IPS-20b (cell line): ENCODE results near the gene ZNF438.

ENCODE experiments used
- H3K27ac ChIP-seq: one replicate; pipeline ENCODE4 v1.5.1; 2013; ENCODE audit warnings: low read length
- H3K27me3 ChIP-seq: 2 replicates; pipeline ENCODE4 v1.6.1; 2013; ENCODE audit warnings: mild to moderate bottlenecking, low read length, inconsistent platforms; ENCODE audit not compliant: insufficient read depth
- H3K36me3 ChIP-seq: 2 replicates; pipeline ENCODE4 v1.6.1; 2013; ENCODE audit warnings: low read depth, mild to moderate bottlenecking, inconsistent platforms, low read length, moderate library complexity; ENCODE audit not compliant: insufficient read depth
- H3K4me1 ChIP-seq: 2 replicates; pipeline ENCODE4 v1.6.1; 2013; ENCODE audit warnings: mild to moderate bottlenecking, control low read depth, inconsistent platforms, low read length, moderate library complexity; ENCODE audit not compliant: insufficient read depth
- H3K4me3 ChIP-seq: 2 replicates; pipeline ENCODE4 v1.5.1; 2013; ENCODE audit warnings: mild to moderate bottlenecking, low read length, inconsistent platforms
- H3K9ac ChIP-seq: 2 replicates; pipeline ENCODE4 v1.6.1; 2013; ENCODE audit warnings: low read depth, mild to moderate bottlenecking, inconsistent platforms, low read length, moderate library complexity
- H3K9me3 ChIP-seq: 2 replicates; pipeline ENCODE4 v1.6.1; 2013; ENCODE audit warnings: mild to moderate bottlenecking, low read depth, low read length, inconsistent platforms; ENCODE audit not compliant: insufficient read depth

Gene ZNF438

DNA sequence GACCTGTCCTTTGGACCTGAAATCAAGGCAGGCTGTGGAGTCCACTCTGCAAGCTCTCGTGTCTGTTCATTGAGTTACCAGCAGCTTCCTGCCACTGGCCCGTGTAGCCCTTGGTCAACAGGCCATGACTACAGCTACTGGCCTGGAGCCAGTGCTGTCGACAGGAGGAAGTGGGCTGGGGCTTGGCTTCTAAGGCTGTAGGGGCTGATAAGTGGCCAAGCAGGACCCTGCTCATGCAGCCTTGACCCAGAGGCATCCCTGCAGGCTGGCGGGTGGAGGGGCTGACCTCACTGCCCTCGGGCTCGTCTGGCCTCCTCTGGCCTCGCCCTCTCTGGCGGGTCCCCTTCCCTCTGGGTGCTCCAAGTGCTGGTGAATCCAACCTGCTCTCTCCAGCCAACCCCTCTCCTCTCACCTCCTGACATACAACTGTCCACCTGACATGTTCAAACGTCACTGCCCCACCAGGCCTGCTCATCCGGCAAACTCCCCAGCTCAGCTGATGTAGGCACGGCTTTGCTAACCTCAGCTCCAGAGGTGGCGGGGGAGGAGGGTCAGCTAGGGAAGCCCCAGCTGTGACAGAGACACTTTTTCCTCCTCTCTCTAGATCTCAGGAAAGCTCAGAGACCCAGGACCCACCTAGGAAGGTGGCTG lies 213.5 kb downstream of the ZNF438 start:
- H3K4me1 ChIP-seq, result no peaks in the 10 kb centered on the region
- no peak overlapping the region for H3K4me3 ChIP-seq
- H3K27ac ChIP-seq, result no peak overlapping the region
- no peaks in the 10 kb centered on the region for H3K9me3 ChIP-seq
- peaks cover 8% of the 10 kb centered on the region; the same call in 1 of the 2 replicates for H3K27me3 ChIP-seq
- no peaks in the 10 kb centered on the region for H3K36me3 ChIP-seq
- H3K9ac ChIP-seq, result no peak overlapping the region

DNA sequence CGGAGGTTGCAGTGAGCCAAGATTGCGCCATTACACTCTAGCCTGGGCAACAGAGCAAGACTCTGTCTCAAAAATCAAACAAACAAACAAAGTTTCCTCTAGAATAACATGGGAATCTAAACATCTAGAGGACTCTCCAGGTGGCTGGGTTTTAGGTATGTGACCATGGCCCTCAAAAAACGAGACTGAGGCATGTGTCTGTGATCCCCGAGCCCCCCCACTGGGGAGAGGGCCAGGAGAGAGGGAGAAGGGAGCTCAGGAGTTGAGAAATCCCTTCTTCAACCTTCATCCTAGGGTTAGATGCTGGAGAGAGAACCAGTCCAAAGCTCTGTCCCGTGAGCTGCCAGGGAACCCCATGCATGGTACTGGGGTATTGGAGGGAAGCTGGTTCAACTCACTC lies 214.1 kb downstream of the ZNF438 start:
- Histone ChIP-seq H3K9ac (no peak overlapping the region), H3K27me3 (peaks cover 8% of the 10 kb centered on the region; the same call in 1 of the 2 replicates), H3K36me3 (no peaks in the 10 kb centered on the region), H3K27ac (no peak overlapping the region), H3K4me3 (no peak overlapping the region), H3K9me3 (no peaks in the 10 kb centered on the region), H3K4me1 (no peaks in the 10 kb centered on the region)

DNA sequence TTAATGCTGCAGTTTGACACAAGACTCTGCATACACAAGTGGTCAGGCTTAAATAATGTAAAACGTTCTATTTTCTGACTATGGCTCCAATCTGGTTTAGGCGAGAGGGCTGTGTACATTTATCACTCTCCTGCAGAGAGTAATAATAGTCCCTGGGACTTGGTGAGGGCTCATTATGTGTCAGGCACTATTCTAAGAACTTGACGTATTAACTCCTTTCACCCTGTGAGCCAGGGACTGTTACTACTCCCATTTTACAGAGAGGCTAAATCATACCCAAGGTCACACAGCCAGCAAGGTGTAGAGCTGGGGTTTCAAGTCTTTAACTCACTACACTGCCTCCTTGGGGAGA lies 214.9 kb downstream of the ZNF438 start:
- peaks cover 8% of the 10 kb centered on the region; the same call in 1 of the 2 replicates for H3K27me3 ChIP-seq
- no peak overlapping the region for H3K9ac ChIP-seq
- H3K4me1 ChIP-seq, result peaks cover 4% of the 10 kb centered on the region; the same call in 1 of the 2 replicates
- no peak overlapping the region for H3K27ac ChIP-seq
- H3K36me3 ChIP-seq, result no peaks in the 10 kb centered on the region
- H3K4me3 ChIP-seq, result no peak overlapping the region
- H3K9me3 ChIP-seq, result no peaks in the 10 kb centered on the region

DNA sequence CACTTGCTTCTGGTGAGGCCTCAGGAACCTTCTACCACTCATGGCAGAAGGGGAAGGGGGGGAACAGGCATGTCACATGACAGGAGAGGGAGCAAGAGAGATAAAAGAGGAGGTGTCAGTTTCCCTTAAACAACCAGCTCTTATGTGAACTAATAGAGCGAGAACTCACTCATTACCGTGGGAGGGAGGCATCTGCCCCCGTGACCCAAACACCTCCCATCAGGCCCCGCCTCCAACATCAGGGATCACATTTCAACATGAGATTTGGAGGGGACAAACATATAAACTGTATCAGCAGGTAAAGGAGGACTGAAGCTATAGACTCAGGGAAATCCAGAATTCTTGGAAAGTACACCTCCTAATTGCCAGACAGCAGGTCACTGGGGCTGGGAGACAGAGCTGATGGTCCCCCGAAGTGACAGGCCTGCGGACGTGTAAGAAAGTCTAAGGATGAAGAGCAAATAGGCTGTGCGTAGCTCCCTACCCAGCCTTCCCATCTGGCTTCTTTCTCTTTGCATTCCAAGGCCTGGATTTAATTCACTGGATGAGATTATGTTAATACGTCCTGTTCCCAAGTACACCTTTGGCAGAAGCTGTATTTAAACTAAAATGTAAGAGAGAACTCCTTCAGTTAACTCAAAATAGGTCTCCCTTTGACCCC lies 215.4 kb downstream of the ZNF438 start:
- no peak overlapping the region for H3K9ac ChIP-seq
- H3K27me3 ChIP-seq, result peaks cover 3% of the 10 kb centered on the region; the same call in 1 of the 2 replicates
- no peak overlapping the region for H3K27ac ChIP-seq
- H3K4me1 ChIP-seq, result peaks cover 9% of the 10 kb centered on the region; the same call in 1 of the 2 replicates
- H3K36me3 ChIP-seq, result no peaks in the 10 kb centered on the region
- no peak overlapping the region for H3K4me3 ChIP-seq
- no peaks in the 10 kb centered on the region for H3K9me3 ChIP-seq

DNA sequence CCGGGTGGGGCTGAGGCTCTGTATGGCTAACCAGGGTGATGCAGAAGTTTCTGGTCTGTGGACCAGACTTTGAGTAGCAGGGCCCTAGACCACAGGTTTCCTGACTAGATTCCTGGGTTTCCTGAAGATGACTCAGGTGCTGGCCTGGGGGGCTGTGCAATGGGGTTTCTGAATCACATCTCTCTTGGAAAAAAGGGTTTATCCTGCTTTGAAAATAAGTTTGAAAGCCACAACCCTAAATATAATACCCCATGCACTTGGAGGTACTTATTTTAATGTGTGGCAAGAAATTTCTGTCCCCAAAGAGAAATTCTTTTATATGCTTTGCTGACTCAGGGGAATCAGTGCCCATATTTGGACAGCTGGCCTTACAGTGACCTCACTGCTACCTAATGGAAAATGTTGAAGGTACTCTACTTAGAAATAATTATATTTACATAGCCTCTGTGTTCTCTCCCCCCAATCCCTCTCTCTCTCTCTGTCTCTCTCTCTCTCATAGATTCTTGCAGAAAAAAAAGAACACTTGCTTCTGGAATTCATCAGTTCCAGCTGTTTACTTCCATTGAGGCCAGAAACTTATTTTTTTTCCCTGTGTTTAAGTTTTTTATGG lies 217.7 kb downstream of the ZNF438 start:
- Histone ChIP-seq H3K36me3 (no peaks in the 10 kb centered on the region), H3K27ac (no peak overlapping the region), H3K4me3 (no peak overlapping the region), H3K4me1 (peaks cover 15% of the 10 kb centered on the region; the same call in 1 of the 2 replicates), H3K9ac (no peak overlapping the region), H3K27me3 (no peaks in the 10 kb centered on the region; the same call in 1 of the 2 replicates), H3K9me3 (no peaks in the 10 kb centered on the region)

DNA sequence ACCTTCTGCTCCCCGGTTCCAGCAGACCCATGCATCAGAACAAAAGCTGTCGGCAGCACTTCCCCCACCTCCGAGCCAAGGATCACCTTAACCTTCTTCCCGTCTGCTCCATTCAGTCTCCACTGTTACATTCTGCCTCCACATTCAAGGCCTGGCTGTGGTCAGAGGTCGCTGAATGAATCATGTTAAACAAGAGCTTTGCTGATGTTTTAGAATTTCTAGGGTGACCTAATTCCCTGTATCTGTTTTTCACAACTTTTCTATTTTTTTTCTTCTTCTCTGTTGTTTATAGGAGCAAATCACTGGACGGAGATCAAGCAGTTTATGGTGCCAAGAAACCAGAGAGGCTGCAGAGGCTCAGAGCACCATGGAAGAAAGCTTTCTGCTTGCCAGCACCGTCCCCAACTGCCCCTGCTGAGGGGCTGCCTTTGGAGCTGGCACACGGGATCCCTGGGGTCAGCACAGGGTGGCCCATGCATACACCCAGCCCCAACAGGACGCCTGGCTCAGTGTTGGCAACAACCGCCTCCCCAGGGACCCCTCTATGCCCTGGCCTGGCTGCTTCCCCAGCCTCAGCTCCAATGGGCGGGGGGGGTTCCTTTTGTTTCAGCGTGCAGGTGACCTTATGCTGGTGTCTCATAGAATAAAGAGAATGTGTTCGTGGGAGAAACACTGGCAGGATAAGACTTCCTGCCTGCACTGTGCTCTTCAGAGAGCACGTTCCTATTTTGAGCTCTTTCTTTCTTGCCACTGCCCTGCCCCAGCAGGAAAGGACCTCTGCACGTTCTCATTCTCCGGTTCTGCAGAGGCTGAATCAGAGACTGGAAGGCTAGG lies 219.4 kb downstream of the ZNF438 start:
- peaks cover 15% of the 10 kb centered on the region; the same call in 1 of the 2 replicates for H3K4me1 ChIP-seq
- H3K27ac ChIP-seq, result no peak overlapping the region
- no peaks in the 10 kb centered on the region for H3K36me3 ChIP-seq
- no peak overlapping the region for H3K9ac ChIP-seq
- H3K9me3 ChIP-seq, result no peaks in the 10 kb centered on the region
- no peaks in the 10 kb centered on the region for H3K27me3 ChIP-seq
- no peak overlapping the region for H3K4me3 ChIP-seq

DNA sequence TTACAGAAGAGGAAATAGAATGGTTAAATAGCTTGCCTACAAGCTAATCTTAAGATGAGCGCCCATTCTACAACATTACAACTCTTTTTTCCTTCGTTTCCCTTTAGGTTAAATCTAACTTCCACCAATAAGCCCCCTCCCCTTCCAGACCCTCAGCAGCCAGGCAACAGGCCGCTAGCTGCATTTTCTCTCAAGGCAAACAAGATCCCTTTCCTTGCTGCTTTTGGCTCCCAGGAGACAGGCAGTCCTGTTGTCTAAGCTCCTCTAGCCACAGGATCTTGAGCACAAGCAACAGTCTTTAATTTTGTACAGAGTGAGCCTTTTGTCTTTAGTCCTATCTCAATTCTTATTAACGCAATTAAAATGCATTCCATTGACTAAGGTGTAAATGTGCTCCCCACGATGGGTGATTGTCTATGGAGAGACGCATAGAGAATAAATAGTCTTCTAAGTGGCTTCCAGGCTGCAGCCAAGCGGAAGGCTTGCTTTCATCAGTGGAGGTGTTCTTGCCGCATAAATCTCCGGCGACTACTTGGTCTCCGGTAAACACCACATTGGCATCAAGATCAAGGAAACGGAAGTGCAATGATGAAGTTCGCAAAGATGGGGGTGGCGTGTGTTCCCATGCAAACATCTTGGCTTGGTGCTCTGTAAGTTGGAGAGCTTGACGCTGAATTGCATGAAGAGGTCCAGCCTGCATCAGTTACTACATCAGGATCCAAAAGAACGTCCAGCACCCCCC lies 220.2 kb downstream of the ZNF438 start:
- Histone ChIP-seq H3K9ac (no peak overlapping the region), H3K9me3 (no peaks in the 10 kb centered on the region), H3K4me3 (no peak overlapping the region), H3K4me1 (peaks cover 15% of the 10 kb centered on the region; the same call in 1 of the 2 replicates), H3K36me3 (no peaks in the 10 kb centered on the region), H3K27me3 (no peaks in the 10 kb centered on the region), H3K27ac (no peak overlapping the region)

DNA sequence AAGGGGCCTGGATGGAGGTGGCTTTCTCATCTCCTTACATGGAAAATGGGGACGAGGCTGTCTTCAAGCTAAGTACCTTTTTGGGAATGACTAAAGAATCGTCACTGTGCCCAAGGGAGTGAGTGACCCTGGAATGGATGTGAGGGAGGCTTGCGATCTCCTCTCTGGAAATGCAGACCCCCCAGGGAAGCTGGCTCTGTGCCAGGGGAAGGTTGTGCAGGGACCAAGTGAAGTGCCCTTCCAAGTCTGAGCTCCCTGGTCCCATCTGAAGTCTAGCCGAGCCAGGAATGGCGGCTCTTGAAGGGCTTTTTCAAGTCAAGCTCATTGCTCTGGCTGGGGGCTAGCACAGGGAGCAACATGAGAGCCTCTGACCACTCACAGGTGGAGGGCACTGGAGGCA lies 221.2 kb downstream of the ZNF438 start:
- Histone ChIP-seq H3K4me1 (peaks cover 15% of the 10 kb centered on the region; the same call in 1 of the 2 replicates), H3K27me3 (no peaks in the 10 kb centered on the region), H3K9ac (no peak overlapping the region), H3K9me3 (no peaks in the 10 kb centered on the region), H3K4me3 (no peak overlapping the region), H3K36me3 (no peaks in the 10 kb centered on the region), H3K27ac (no peak overlapping the region)

DNA sequence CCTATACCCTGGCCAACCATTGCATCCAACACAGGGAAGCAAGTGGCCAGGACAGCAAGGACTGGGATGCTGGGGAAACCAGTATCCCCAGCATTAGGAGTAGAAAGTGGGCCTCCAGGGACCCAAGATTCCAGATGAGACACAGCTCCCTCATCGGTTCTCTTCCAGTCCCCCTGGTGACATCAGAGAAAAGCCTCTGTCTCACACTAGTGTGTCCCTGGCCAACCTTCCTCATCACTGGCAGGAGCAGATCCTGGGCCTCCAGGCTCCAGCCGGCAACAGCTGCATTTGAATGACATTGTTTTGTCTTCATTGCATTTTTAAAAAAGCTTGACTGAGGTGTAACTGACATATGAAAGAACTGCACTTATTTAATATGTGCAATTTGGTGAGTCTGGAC lies 224.8 kb downstream of the ZNF438 start:
- Histone ChIP-seq H3K4me1 (peaks cover 11% of the 10 kb centered on the region; the same call in 1 of the 2 replicates), H3K36me3 (no peaks in the 10 kb centered on the region), H3K9me3 (no peaks in the 10 kb centered on the region; the same call in 1 of the 2 replicates), H3K27ac (no peak overlapping the region), H3K9ac (no peak overlapping the region), H3K27me3 (no peaks in the 10 kb centered on the region), H3K4me3 (no peak overlapping the region)

DNA sequence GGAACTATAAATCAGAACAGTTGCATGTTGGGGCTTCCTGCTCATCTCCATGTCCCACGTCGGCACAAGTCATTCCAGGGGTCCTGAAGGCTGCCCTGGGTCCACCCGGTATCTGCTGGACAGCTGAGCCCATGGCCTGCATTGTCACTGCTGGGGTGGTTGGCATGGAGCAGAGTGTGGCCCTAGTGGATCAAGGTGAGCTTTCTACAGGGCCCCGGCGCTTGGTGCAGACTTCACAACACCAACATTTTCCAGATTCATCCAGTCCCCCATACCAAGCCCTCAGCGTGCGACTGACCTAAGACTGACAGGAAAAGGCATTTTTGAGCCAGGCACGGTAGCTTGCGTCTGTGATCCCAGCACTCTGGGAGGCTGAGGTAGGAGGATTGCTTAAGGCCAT lies 226.6 kb downstream of the ZNF438 start:
- Histone ChIP-seq H3K36me3 (no peaks in the 10 kb centered on the region), H3K9me3 (no peaks in the 10 kb centered on the region; the same call in 1 of the 2 replicates), H3K9ac (no peak overlapping the region), H3K27me3 (no peaks in the 10 kb centered on the region), H3K4me3 (no peak overlapping the region), H3K4me1 (no peaks in the 10 kb centered on the region), H3K27ac (no peak overlapping the region)
